Thyroid gland (tissue), 4 donors: ENCODE data around the gene KCNJ9.

ENCODE experiments used
- POLR2A ChIP-seq, 2 donors: fragments of 450-650 bp; IDR thresholded peaks; one replicate each; pipeline ENCODE4 v1.6.1; 2017; ENCODE audit warnings: antibody characterized with exemption in 2 of 2, mild to moderate bottlenecking in 2 of 2, moderate library complexity in 1 of 2
- TF ChIP-seq, protein P1 (sequence below), 6 experiments: fragments of 200-600 bp in 3 of 6; fragments of 450-650 bp in 3 of 6; sonication (generic) in 3 of 6; IDR thresholded peaks; one replicate each; pipeline ENCODE4 v1.5.1; 2016 to 2019; ENCODE audit warnings: antibody characterized with exemption in 6 of 6, mild to moderate bottlenecking in 2 of 6, inconsistent platforms in 1 of 6, moderate library complexity in 1 of 6

- TF ChIP-seq, protein P1, sequence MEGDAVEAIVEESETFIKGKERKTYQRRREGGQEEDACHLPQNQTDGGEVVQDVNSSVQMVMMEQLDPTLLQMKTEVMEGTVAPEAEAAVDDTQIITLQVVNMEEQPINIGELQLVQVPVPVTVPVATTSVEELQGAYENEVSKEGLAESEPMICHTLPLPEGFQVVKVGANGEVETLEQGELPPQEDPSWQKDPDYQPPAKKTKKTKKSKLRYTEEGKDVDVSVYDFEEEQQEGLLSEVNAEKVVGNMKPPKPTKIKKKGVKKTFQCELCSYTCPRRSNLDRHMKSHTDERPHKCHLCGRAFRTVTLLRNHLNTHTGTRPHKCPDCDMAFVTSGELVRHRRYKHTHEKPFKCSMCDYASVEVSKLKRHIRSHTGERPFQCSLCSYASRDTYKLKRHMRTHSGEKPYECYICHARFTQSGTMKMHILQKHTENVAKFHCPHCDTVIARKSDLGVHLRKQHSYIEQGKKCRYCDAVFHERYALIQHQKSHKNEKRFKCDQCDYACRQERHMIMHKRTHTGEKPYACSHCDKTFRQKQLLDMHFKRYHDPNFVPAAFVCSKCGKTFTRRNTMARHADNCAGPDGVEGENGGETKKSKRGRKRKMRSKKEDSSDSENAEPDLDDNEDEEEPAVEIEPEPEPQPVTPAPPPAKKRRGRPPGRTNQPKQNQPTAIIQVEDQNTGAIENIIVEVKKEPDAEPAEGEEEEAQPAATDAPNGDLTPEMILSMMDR (IDR thresholded peaks at IDR 0.05): no peak
- TF ChIP-seq POLR2A (IDR thresholded peaks at IDR 0.05): no peak
Observed at GRCh38 chr1:160053548-160054365, 27.6 kb upstream of the KCNJ9 start.
